HEK293T (cell line): ENCODE results near the gene ARHGEF10L.

ENCODE experiments used
- ARNT ChIP-seq: fragments of 450-650 bp; IDR thresholded peaks from 2 replicates; pipeline ENCODE4 v1.6.1; 2017; ENCODE audit warnings: mild to moderate bottlenecking
- BHLHE40 ChIP-seq: fragments of 450-650 bp; IDR thresholded peaks from 2 replicates; pipeline ENCODE4 v1.6.1; 2016; ENCODE audit warnings: mild to moderate bottlenecking, moderate library complexity, borderline replicate concordance
- L3MBTL2 ChIP-seq: fragments of 450-650 bp; conservative IDR thresholded peaks from 2 replicates; pipeline ENCODE4 v1.6.1; 2016; ENCODE audit warnings: mild to moderate bottlenecking
- LEF1 ChIP-seq: fragments of 450-650 bp; IDR thresholded peaks from 2 replicates; pipeline ENCODE4 v1.6.1; 2017; ENCODE audit warnings: mild to moderate bottlenecking, borderline replicate concordance
- SP1 ChIP-seq: fragments of 450-650 bp; IDR thresholded peaks from 2 replicates; pipeline ENCODE4 v1.6.1; 2017
- SUZ12 ChIP-seq: fragments of 450-650 bp; IDR thresholded peaks from 2 replicates; pipeline ENCODE4 v1.6.1; 2016; ENCODE audit warnings: mild to moderate bottlenecking

- TF ChIP-seq L3MBTL2, result no peak
- no peak for TF ChIP-seq SP1
- TF ChIP-seq ARNT, result no peak
- TF ChIP-seq BHLHE40, result no peak
- TF ChIP-seq SUZ12, result no peak
- TF ChIP-seq LEF1, result no peak
Observed at GRCh38 chr1:17646444-17647280, 107.2 kb downstream of the ARHGEF10L start.
